Ishikawa (cell line): ENCODE data around the gene ITPR2.

ENCODE experiments used
- CEBPB ChIP-seq: IDR thresholded peaks from 2 replicates; pipeline ENCODE4 v1.6.1; 2012
- CREB1 ChIP-seq: IDR thresholded peaks from 2 replicates; pipeline ENCODE4 v1.6.1; 2012; ENCODE audit warnings: low read depth
- EGR1 ChIP-seq: IDR thresholded peaks from 2 replicates; pipeline ENCODE4 v1.6.1; 2012
- EP300 ChIP-seq: IDR thresholded peaks from 2 replicates; pipeline ENCODE4 v1.6.1; 2012; ENCODE audit warnings: borderline replicate concordance
- RAD21 ChIP-seq: IDR thresholded peaks from 2 replicates; pipeline ENCODE4 v1.6.1; 2012; ENCODE audit warnings: low read depth
- REST ChIP-seq: IDR thresholded peaks from 2 replicates; pipeline ENCODE4 v1.6.1; 2012; ENCODE audit warnings: low read depth, mild to moderate bottlenecking
- TCF12 ChIP-seq: IDR thresholded peaks from 2 replicates; pipeline ENCODE4 v1.6.1; 2012; ENCODE audit warnings: low read depth
- YY1 ChIP-seq: IDR thresholded peaks from 2 replicates; pipeline ENCODE4 v1.6.1; 2012; ENCODE audit warnings: low read depth

GRCh38 chr12:26768611-26769603, 64.1 kb downstream of the ITPR2 start:
- TF ChIP-seq REST (no peak), EGR1 (no peak), EP300 (no peak), CREB1 (no peak), TCF12 (no peak), CEBPB (no peak), YY1 (no peak), RAD21 (no peak)
